HEK293T (cell line): ENCODE data around the gene SRPK3.

Experiments
- CTCF ChIA-PET: fragments of 350-600 bp; formaldehyde crosslinking; extraction: SDS; loops from one replicate; lab custom pipeline; 2021; ENCODE audit warnings: antibody characterized with exemption, inconsistent platforms; lab: Yijun Ruan, JAX
- POLR2A ChIA-PET: fragments of 350-600 bp; formaldehyde crosslinking; extraction: SDS; loops from one replicate; lab custom pipeline; 2020; ENCODE audit warnings: antibody characterized with exemption, inconsistent platforms; lab: Yijun Ruan, JAX
- DNase-seq: peaks from one replicate; pipeline ENCODE4 v3.0.0; 2012; ENCODE audit warnings: mixed read lengths; ENCODE audit errors: extremely low spot score
- ARNT ChIP-seq: fragments of 450-650 bp; IDR thresholded peaks from 2 replicates; pipeline ENCODE4 v1.6.1; 2017; ENCODE audit warnings: mild to moderate bottlenecking
- BHLHE40 ChIP-seq: fragments of 450-650 bp; IDR thresholded peaks from 2 replicates; pipeline ENCODE4 v1.6.1; 2016; ENCODE audit warnings: mild to moderate bottlenecking, moderate library complexity, borderline replicate concordance
- CTBP1 ChIP-seq: fragments of 450-650 bp; IDR thresholded peaks from 2 replicates; pipeline ENCODE4 v1.6.1; 2016; ENCODE audit warnings: borderline replicate concordance
- ELF4 ChIP-seq: fragments of 450-650 bp; IDR thresholded peaks from 2 replicates; pipeline ENCODE4 v1.6.1; 2017; ENCODE audit warnings: antibody characterized with exemption
- FOXA1 ChIP-seq: fragments of 450-650 bp; IDR thresholded peaks from 2 replicates; pipeline ENCODE4 v1.6.1; 2016; ENCODE audit warnings: mild to moderate bottlenecking
- FOXK2 ChIP-seq: fragments of 450-650 bp; IDR thresholded peaks from 2 replicates; pipeline ENCODE4 v1.6.1; 2016; ENCODE audit warnings: mild to moderate bottlenecking
- FOXM1 ChIP-seq: fragments of 450-650 bp; IDR thresholded peaks from 2 replicates; pipeline ENCODE4 v1.6.1; 2017; ENCODE audit warnings: mild to moderate bottlenecking, borderline replicate concordance
- HDGF ChIP-seq: fragments of 450-650 bp; IDR thresholded peaks from 2 replicates; pipeline ENCODE4 v1.6.1; 2017; ENCODE audit warnings: antibody characterized with exemption, borderline replicate concordance
- L3MBTL2 ChIP-seq: fragments of 450-650 bp; conservative IDR thresholded peaks from 2 replicates; pipeline ENCODE4 v1.6.1; 2016; ENCODE audit warnings: mild to moderate bottlenecking
- LEF1 ChIP-seq: fragments of 450-650 bp; IDR thresholded peaks from 2 replicates; pipeline ENCODE4 v1.6.1; 2017; ENCODE audit warnings: mild to moderate bottlenecking, borderline replicate concordance
- NFRKB ChIP-seq: fragments of 450-650 bp; IDR thresholded peaks from 2 replicates; pipeline ENCODE4 v1.6.1; 2016; ENCODE audit warnings: mild to moderate bottlenecking, moderate library complexity
- SP1 ChIP-seq: fragments of 450-650 bp; IDR thresholded peaks from 2 replicates; pipeline ENCODE4 v1.6.1; 2017
- SUZ12 ChIP-seq: fragments of 450-650 bp; IDR thresholded peaks from 2 replicates; pipeline ENCODE4 v1.6.1; 2016; ENCODE audit warnings: mild to moderate bottlenecking
- TARDBP ChIP-seq: fragments of 450-650 bp; IDR thresholded peaks from 2 replicates; pipeline ENCODE4 v1.6.1; 2016
- ZNF384 ChIP-seq: fragments of 450-650 bp; IDR thresholded peaks from 2 replicates; pipeline ENCODE4 v1.6.1; 2016
- TF ChIP-seq, protein P1 (sequence below): fragments of 450-650 bp; IDR thresholded peaks from 2 replicates; pipeline ENCODE4 v1.6.1; 2016

Gene SRPK3, protein sequence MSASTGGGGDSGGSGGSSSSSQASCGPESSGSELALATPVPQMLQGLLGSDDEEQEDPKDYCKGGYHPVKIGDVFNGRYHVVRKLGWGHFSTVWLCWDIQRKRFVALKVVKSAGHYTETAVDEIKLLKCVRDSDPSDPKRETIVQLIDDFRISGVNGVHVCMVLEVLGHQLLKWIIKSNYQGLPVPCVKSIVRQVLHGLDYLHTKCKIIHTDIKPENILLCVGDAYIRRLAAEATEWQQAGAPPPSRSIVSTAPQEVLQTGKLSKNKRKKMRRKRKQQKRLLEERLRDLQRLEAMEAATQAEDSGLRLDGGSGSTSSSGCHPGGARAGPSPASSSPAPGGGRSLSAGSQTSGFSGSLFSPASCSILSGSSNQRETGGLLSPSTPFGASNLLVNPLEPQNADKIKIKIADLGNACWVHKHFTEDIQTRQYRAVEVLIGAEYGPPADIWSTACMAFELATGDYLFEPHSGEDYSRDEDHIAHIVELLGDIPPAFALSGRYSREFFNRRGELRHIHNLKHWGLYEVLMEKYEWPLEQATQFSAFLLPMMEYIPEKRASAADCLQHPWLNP

DNA sequence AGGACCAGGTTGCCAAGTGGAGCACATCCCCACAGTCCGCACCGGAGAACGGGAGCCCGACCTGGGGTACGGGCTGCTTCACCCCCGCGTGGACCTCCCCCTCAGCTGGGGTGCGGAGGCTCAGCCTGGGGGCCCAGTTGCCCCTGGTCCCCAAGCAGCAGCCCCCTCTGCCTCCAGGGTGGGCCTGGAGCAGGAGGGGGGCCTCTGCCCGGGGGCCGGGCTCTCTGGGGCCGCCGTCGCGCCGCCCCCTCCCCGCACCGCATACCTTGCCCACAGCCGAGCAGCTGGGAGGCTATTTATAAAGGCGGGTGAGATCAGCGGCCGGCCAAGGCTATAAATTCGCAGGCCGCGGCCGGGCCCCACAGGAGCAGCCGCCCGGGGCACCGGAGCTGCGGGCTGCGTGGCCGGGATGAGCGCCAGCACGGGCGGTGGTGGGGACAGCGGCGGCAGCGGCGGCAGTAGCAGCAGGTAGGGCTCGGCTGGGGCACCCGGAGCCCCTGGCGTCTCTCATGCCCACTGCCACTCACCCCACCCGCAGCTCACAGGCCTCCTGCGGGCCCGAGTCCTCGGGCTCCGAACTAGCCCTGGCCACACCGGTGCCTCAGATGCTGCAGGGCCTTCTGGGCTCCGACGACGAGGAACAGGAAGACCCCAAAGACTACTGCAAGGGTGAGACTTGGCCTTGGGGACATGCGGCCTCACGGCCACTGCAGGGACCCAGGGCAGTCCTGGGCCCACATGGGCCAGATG, at the start of gene SRPK3:
Gene SRPK3 (plus strand): TSS at position 364 of the 750 bp plus-strand sequence. CDS start 46 bp downstream, at position 410.
- ChIA-PET POLR2A (interaction anchor here (1.0 kb wide), 1 partner anchor 13 kb away, joined by 3 read pairs; the partner anchor contains the start of genes IDH3G and SSR4), CTCF (no interaction called here)
- no peak for TF ChIP-seq ZNF384
- no peak for TF ChIP-seq FOXM1
- no peak for TF ChIP-seq SUZ12
- TF ChIP-seq, protein P1, sequence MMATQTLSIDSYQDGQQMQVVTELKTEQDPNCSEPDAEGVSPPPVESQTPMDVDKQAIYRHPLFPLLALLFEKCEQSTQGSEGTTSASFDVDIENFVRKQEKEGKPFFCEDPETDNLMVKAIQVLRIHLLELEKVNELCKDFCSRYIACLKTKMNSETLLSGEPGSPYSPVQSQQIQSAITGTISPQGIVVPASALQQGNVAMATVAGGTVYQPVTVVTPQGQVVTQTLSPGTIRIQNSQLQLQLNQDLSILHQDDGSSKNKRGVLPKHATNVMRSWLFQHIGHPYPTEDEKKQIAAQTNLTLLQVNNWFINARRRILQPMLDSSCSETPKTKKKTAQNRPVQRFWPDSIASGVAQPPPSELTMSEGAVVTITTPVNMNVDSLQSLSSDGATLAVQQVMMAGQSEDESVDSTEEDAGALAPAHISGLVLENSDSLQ = no peak
- TF ChIP-seq ELF4 = no peak
- DNase-seq = no peak

GRCh38 chrX:153731117-153731844, 49.6 kb upstream of the SRPK3 start:
- ChIA-PET POLR2A (no interaction called here), CTCF (no interaction called here)
- DNase-seq = no peak
- TF ChIP-seq HDGF (no peak), TARDBP (no peak), ELF4 (no peak), NFRKB (no peak), SUZ12 (no peak), ARNT (no peak)

DNA sequence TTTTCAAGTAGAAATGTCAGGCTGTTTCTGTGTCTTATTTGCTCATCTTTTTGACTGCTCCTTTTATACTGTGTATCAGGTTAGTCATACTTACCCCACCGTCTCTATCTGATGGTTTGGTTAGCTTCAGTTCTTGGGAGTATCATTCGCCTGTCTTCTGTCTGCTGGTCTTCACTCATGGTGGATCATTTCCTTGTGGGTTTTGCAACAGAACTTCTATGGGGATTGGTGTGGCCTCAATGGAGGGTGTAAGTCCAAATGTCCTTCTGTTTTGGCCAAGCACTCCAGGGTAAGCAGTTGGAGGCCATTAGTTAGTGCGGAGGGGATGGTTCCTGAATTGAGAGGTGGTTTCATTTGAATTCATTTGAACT, 49.0 kb upstream of the SRPK3 start:
- no peak for DNase-seq
- POLR2A ChIA-PET = no interaction called here
- TF ChIP-seq CTBP1 (no peak), ZNF384 (no peak), NFRKB (no peak), L3MBTL2 (no peak), ARNT (no peak), ELF4 (no peak), FOXA1 (no peak), FOXM1 (no peak), LEF1 (no peak), HDGF (no peak)
- TF ChIP-seq, protein P1 = no peak
- CTCF ChIA-PET = no interaction called here

DNA sequence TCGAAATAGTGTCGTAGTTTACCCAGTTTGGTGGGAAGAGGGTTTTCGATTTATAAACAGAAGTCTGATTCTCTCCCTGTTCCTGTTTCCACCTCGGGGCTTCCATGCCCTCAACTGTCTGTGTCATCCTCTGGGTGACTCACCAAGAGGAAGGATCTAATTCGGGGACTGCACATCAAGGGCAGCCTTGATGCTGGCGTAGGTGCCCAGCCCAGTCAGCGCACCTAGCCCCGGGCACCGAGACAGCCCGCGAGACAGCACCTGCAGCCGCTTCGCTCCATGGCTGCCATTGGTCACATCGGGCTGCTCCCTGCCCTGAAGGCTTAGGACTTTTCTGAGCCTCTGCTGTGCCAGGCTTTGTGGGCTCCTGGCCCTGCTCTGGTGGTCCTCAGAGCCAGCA, 48.4 kb upstream of the SRPK3 start:
- DNase-seq = no peak
- TF ChIP-seq TARDBP (no peak), SP1 (no peak), HDGF (no peak), LEF1 (no peak), FOXA1 (no peak), CTBP1 (no peak), ZNF384 (no peak), FOXK2 (no peak), L3MBTL2 (no peak), BHLHE40 (no peak), ELF4 (no peak), NFRKB (no peak), FOXM1 (no peak)
- TF ChIP-seq, protein P1 = no peak
- ChIA-PET POLR2A (no interaction called here), CTCF (interaction anchor here (0.6 kb wide), 1 partner anchor 35 kb away, joined by 3 read pairs; no protein-coding TSS in a partner anchor)

DNA sequence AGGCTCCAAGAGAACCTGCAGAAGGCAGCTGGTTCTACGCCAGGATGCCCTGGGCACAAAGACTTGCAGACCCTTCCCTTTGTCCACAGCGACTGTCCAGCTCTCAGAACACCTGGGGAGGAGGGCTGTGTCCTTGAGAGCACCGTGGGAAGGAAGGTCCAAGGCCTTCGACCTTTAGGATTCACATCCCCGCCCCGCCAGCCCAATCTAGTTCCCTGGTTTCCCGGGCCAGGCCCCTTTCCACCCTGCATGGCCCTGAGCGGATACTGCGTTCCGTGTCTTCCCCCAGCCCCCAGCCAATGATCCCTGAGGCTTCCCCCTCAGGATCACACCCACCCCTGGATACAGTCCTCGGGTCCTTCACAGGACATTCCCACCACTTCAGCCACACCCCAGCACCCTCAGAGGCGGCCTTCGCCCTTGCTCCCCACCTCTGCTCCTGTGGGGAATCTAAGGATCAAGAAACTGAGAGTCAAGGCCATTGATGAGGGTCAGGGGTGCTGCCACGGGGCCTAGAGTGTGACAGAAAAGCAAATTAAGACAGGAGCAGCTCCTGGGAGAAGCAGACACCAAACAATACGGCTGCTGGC, 47.1 kb upstream of the SRPK3 start:
- TF ChIP-seq NFRKB (no peak), FOXM1 (no peak), FOXK2 (no peak), FOXA1 (no peak), TARDBP (no peak), LEF1 (no peak), ELF4 (no peak), CTBP1 (no peak), ZNF384 (no peak), L3MBTL2 (no peak), ARNT (no peak), SUZ12 (no peak), SP1 (no peak), HDGF (no peak), BHLHE40 (no peak)
- TF ChIP-seq, protein P1 = no peak
- no peak for DNase-seq
- ChIA-PET POLR2A (no interaction called here), CTCF (no interaction called here)
